GM12878 (cell line): Measurements from ENCODE around the gene CD82. TPM values are rescaled to one million over a fixed set of nuclear protein-coding genes. Genes with fewer than 3 reads are reported as not detected.

ENCODE experiments used
- ATAC-seq: fragments of 200-7000 bp; cut with Tn5 transposase; 3 replicates; pipeline ENCODE4 v1.9.1; 2020; ENCODE audit warnings: mild to moderate bottlenecking, moderate library complexity
- BruUV-seq: library from RNA; stranded (reverse); fragments of 400-500 nt; replicated peaks from 2 replicates; lab custom pipeline; 2021; lab: Mats Ljungman, UMichigan
- CTCF ChIA-PET: fragments of 300-600 bp; sonication (Branson Sonifier 250); formaldehyde crosslinking; extraction: SDS; loops from one replicate; lab custom pipeline; 2021; ENCODE audit warnings: inconsistent platforms; lab: Yijun Ruan, JAX
- POLR2A ChIA-PET: fragments of 350-600 bp; formaldehyde crosslinking; extraction: SDS; loops from one replicate; lab custom pipeline; 2021; ENCODE audit warnings: inconsistent platforms; lab: Charles Lee
- RAD21 ChIA-PET: fragments of 300-600 bp; sonication (Branson Sonifier 250); formaldehyde crosslinking; loops from one replicate; lab custom pipeline; 2023; ENCODE audit warnings: antibody characterized with exemption; ENCODE audit not compliant: unreplicated experiment; lab: Charles Lee
- SMC1A ChIA-PET: fragments of 300-600 bp; sonication (Branson Sonifier 250); formaldehyde crosslinking; loops from one replicate; lab custom pipeline; 2023; ENCODE audit not compliant: unreplicated experiment, uncharacterized antibody; lab: Charles Lee
- DNase-seq: peaks from one replicate; pipeline ENCODE4 v3.0.0-alpha.2; 2011; ENCODE audit warnings: low read depth, low spot score
- FAIRE-seq: peaks from 3 replicates; lab custom pipeline; 2011; peaks lifted over from hg19 to GRCh38; lab: Jason Lieb, UNC
- H2AFZ ChIP-seq: 2 replicates; pipeline ENCODE4 v1.6.0; 2011; ENCODE audit warnings: low read depth, low read length, control low read depth; ENCODE audit not compliant: control insufficient read depth
- H3K27ac ChIP-seq: 2 replicates; pipeline ENCODE4 v1.5.1; 2011; ENCODE audit warnings: control low read depth; ENCODE audit not compliant: control insufficient read depth, insufficient read depth
- H3K27me3 ChIP-seq, 2 experiments: replicated peaks in 1 of 2; 2 replicates each; pipeline versions ENCODE4 v1.6.0 to v1.6.1; 2011; ENCODE audit warnings: low read length in 1 of 2; ENCODE audit not compliant: control insufficient read depth in 2 of 2, insufficient read depth in 2 of 2
- H3K36me3 ChIP-seq, 2 experiments: 2 replicates each; pipeline ENCODE4 v1.5.1; 2011; ENCODE audit warnings: low read length in 1 of 2; ENCODE audit not compliant: control insufficient read depth in 2 of 2, insufficient read depth in 2 of 2
- H3K4me1 ChIP-seq: 2 replicates; pipeline ENCODE4 v1.6.1; 2011; ENCODE audit warnings: mild to moderate bottlenecking, low read length, moderate library complexity, mixed read lengths; ENCODE audit not compliant: control insufficient read depth, insufficient read depth
- H3K4me2 ChIP-seq: 2 replicates; pipeline ENCODE4 v1.6.0; 2011; ENCODE audit warnings: control low read depth; ENCODE audit not compliant: control insufficient read depth, insufficient read depth
- H3K4me3 ChIP-seq: fragments of 200-600 bp; sonication (generic); 2 replicates; pipeline ENCODE4 v1.5.1; 2016
- H3K79me2 ChIP-seq: 2 replicates; pipeline ENCODE4 v1.6.0; 2011; ENCODE audit warnings: low read length; ENCODE audit not compliant: control insufficient read depth, insufficient read depth
- H3K9ac ChIP-seq: 2 replicates; pipeline ENCODE4 v1.8.0; 2011; ENCODE audit warnings: low read length, control low read depth, mixed read lengths; ENCODE audit not compliant: control insufficient read depth, insufficient read depth
- H3K9me3 ChIP-seq: replicated peaks from 3 replicates; pipeline ENCODE4 v1.5.1; 2011; ENCODE audit warnings: mild to moderate bottlenecking, low read length; ENCODE audit not compliant: control insufficient read depth, insufficient read depth
- H4K20me1 ChIP-seq: 2 replicates; pipeline ENCODE4 v1.6.0; 2011; ENCODE audit not compliant: control insufficient read depth, insufficient read depth
- ASH2L ChIP-seq: fragments of 300-600, 200-600 bp; sonication (generic); IDR thresholded peaks from 2 replicates; pipeline ENCODE4 v1.6.1; 2017; ENCODE audit warnings: low read depth, mild to moderate bottlenecking, borderline replicate concordance
- BACH1 ChIP-seq: fragments of 450-650 bp; IDR thresholded peaks from 2 replicates; pipeline ENCODE4 v1.6.1; 2017; ENCODE audit warnings: mild to moderate bottlenecking, borderline replicate concordance
- BHLHE40 ChIP-seq, 2 experiments: fragments of 450-650 bp in 1 of 2; IDR thresholded peaks; 2 replicates each; pipeline ENCODE4 v1.6.1; 2011 to 2017; ENCODE audit warnings: low read depth in 2 of 2, borderline replicate concordance in 1 of 2, improper control_type of control experiment in 1 of 2, low read length in 1 of 2, mild to moderate bottlenecking in 1 of 2
- CBX5 ChIP-seq: sonication (generic); IDR thresholded peaks from 2 replicates; pipeline ENCODE4 v1.6.1; 2016; ENCODE audit warnings: low read depth, moderate library complexity, mild to moderate bottlenecking, inconsistent platforms
- EED ChIP-seq: sonication (generic); IDR thresholded peaks from 2 replicates; pipeline ENCODE4 v1.6.1; 2016; ENCODE audit warnings: antibody characterized with exemption, low read depth
- EZH2 ChIP-seq: IDR thresholded peaks from 2 replicates; pipeline ENCODE4 v1.6.1; 2012; ENCODE audit warnings: low read depth, mild to moderate bottlenecking, control low read depth, inconsistent platforms, low read length, borderline replicate concordance; ENCODE audit not compliant: control insufficient read depth
- HCFC1 ChIP-seq: fragments of 150-350 bp; IDR thresholded peaks from 2 replicates; pipeline ENCODE4 v1.6.1; 2014; ENCODE audit warnings: low read length
- MEF2B ChIP-seq: fragments of 450-650 bp; IDR thresholded peaks from 2 replicates; pipeline ENCODE4 v1.6.1; 2018; ENCODE audit warnings: mild to moderate bottlenecking, moderate library complexity; ENCODE audit not compliant: partially characterized antibody, poor library complexity, severe bottlenecking
- MTA2 ChIP-seq: fragments of 450-650 bp; IDR thresholded peaks from 2 replicates; pipeline ENCODE4 v1.6.1; 2016; ENCODE audit warnings: low read depth, mild to moderate bottlenecking, moderate library complexity
- NFXL1 ChIP-seq: fragments of 450-650 bp; IDR thresholded peaks from 2 replicates; pipeline ENCODE4 v1.6.1; 2017; ENCODE audit warnings: antibody characterized with exemption, mild to moderate bottlenecking, borderline replicate concordance
- NR2C2 ChIP-seq: IDR thresholded peaks from 2 replicates; pipeline ENCODE4 v1.6.1; 2011; ENCODE audit warnings: borderline replicate concordance, low read depth; ENCODE audit not compliant: control insufficient read depth, insufficient read length
- POU2F2 ChIP-seq: IDR thresholded peaks from 3 replicates; pipeline ENCODE4 v1.6.1; 2011; ENCODE audit warnings: low read depth, mild to moderate bottlenecking, low read length, borderline replicate concordance
- SMAD5 ChIP-seq: IDR thresholded peaks from 2 replicates; pipeline ENCODE4 v1.6.1; 2016; ENCODE audit warnings: antibody characterized with exemption, low read depth
- SMC3 ChIP-seq: IDR thresholded peaks from 2 replicates; pipeline ENCODE4 v1.6.1; 2011; ENCODE audit warnings: low read length, improper control_type of control experiment, borderline replicate concordance
- SREBF2 ChIP-seq: IDR thresholded peaks from 2 replicates; pipeline ENCODE4 v1.6.1; 2012; ENCODE audit warnings: mild to moderate bottlenecking, low read length
- ZNF384 ChIP-seq: IDR thresholded peaks from 2 replicates; pipeline ENCODE4 v1.6.1; 2012; ENCODE audit warnings: low read depth, mild to moderate bottlenecking, low read length, improper control_type of control experiment, borderline replicate concordance
- WGBS: methylation state at CpG from one replicate; pipeline ENCODE4 v1.1.6; 2016; ENCODE audit warnings: low lambda C conversion rate; ENCODE audit not compliant: insufficient replicate concordance, insufficient coverage; ENCODE audit errors: missing lambda C conversion rate; 5-methylcytosine and 5-hydroxymethylcytosine counted together
- in situ Hi-C: fragments of 300-500 bp; cut with MboI; formaldehyde crosslinking; loops from 9 replicates; pipeline ENCODE4 v1.14.3; 2018; ENCODE audit warnings: mixed read lengths
- intact Hi-C: fragments of 100-400 bp; cut with micrococcal nuclease; formaldehyde crosslinking; loops from one replicate; pipeline ENCODE4 v1.14.2; 2022; ENCODE audit not compliant: unreplicated experiment
- polyA plus RNA-seq, 11 experiments: library from polyadenylated mRNA; depleted of rRNA in 4 of 11; unstranded in 6 of 11; stranded (reverse) in 5 of 11; fragments of >200 nt; fragmentation: Nextera tagmentation in 4 of 11; fragmentation: Illumina TruSeq in 1 of 11; extraction: Ambion mirVana in 4 of 11; extraction: Trizol in 1 of 11; gene quantifications; 1 replicate in 1 of 11; 2 replicates in 10 of 11; pipeline versions ENCODE4 v1.2.1 to v1.2.3, GENCODE V29; 2011 to 2016; ENCODE audit warnings: inconsistent platforms in 2 of 11, missing spikeins in 2 of 11, low read depth in 1 of 11
- total RNA-seq, 4 experiments: library from RNA; depleted of rRNA in 3 of 4; stranded (reverse); fragments of >200 nt in 3 of 4; fragmentation: Illumina TruSeq in 1 of 4; extraction: Trizol in 1 of 4; gene quantifications; 2 replicates each; pipeline versions ENCODE4 v1.2.1 to v1.2.3, GENCODE V29; 2013 to 2021
- TF ChIP-seq, protein P1 (sequence below): fragments of 150-350 bp; IDR thresholded peaks from 2 replicates; pipeline ENCODE4 v1.6.1; 2016; ENCODE audit warnings: low read depth, low read length
- TF ChIP-seq, protein P2 (sequence below): IDR thresholded peaks from 2 replicates; pipeline ENCODE4 v1.6.1; 2011; ENCODE audit warnings: low read depth, low read length, improper control_type of control experiment, borderline replicate concordance

The CD82 gene
- total and polyA plus RNA-seq, 10 of the 15 experiments (the other 5 are each of a cell fraction or from before 2014, with no cell fraction given) = 5.2 to 180 (median 84.7) TPM

DNA sequence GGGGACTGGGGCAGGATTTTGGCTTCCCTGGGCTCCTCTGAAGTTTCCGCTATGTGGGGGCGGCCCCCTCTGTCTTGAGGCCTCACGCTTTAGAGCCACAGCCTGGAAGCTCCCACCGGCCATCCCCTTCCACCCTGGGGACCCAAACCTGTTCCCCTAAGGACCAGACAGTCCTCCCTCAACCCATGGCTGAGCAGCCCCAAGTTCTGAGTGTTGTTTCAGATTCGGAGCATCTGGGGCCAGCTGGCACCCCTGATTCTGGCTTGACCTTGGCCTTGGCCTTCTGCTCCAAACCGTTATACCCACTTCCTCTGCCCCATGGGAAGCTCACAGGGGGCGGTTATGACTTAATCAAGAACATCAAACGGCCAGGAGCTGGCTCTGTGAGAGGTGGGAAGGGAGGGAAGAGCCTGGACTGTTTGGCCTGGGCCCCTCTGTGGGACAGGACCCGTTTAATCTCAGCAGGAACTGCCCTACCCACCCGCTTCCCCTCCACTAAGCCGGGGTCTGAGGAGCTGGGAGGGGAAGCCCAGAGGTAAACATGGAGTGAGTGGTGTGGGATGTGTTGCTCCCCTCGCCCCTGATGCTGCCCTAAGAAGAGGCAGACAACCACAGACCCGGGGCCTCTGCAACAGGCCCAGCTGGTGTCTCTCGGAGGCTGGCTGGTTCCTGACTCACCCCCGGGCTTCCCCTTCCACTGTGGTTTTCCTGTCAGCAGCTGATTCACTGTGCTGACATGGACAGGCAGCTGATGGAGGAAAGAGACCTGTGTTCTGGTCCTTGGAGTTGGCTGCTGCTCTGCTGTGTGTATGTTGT lies 3.4 kb downstream of the CD82 start:
- Histone ChIP-seq H3K9me3 (no peaks in the 10 kb centered on the region), H3K27me3 (no peaks in the 10 kb centered on the region), H3K27ac (peak overlapping the region; percentile 83), H3K36me3 (peaks cover 3% of the 10 kb centered on the region in 2 experiments), H3K9ac (peak overlapping the region; percentile 86), H3K4me1 (peaks cover 48% of the 10 kb centered on the region), H2AFZ (no peak overlapping the region; the same call in 1 of the 2 replicates), H3K4me3 (peak overlapping the region; percentile 89), H4K20me1 (no peaks in the 10 kb centered on the region), H3K79me2 (peaks cover 84% of the 10 kb centered on the region), H3K4me2 (peak overlapping the region; percentile 88)
- RAD21 ChIA-PET = interaction anchor here (1.0 to 7.3 kb wide), 9 partner anchors 8 to 48 kb away, joined by 3 to 84 read pairs (median 17); no protein-coding TSS in a partner anchor
- POLR2A ChIA-PET = interaction anchor here (1.1 to 23.1 kb wide), 5 partner anchors 9 to 53 kb away, joined by 4 to 434 read pairs (median 23); no protein-coding TSS in a partner anchor
- intact Hi-C loops (loop anchor here (1.0 to 10.0 kb wide), 4 partner anchors 28 to 884 kb away; partner anchors contain the start of gene HSD17B12), in situ Hi-C loops (loop anchor here (5.0 kb wide), 1 partner anchor 38 kb away; no protein-coding TSS in a partner anchor)
- ATAC-seq (peak; percentile 52), DNase-seq (peak; percentile 63), FAIRE-seq (peak; percentile 76)
- under 1% methylated on average over 15 of the region's 15 CpGs for WGBS
- SMC1A ChIA-PET = interaction anchor here (0.9 to 8.2 kb wide), 10 partner anchors 9 to 57 kb away, joined by 3 to 114 read pairs (median 5); no protein-coding TSS in a partner anchor
- CTCF ChIA-PET = interaction anchor here (0.8 to 11.7 kb wide), 13 partner anchors 9 to 475 kb away, joined by 3 to 109 read pairs (median 5); no protein-coding TSS in a partner anchor
- TSS peak; percentile 84 for BruUV-seq
- TF ChIP-seq BACH1 (no peak), CBX5 (peak; percentile 40; the same call in 1 of the 2 replicates), ASH2L (no peak), NR2C2 (no peak), POU2F2 (peak; percentile 48; the same call in 1 of the 3 replicates), MTA2 (no peak), NFXL1 (no peak), SREBF2 (no peak), HCFC1 (no peak), EZH2 (no peak), MEF2B (peak; percentile 94), EED (peak; percentile 95), ZNF384 (no peak), SMAD5 (no peak), BHLHE40 (IDR thresholded peaks at IDR 0.05; ENCODE audit: borderline replicate concordance in 1 of 2, low read depth in 2 of 2, low read length in 1 of 2) (peak; percentile 52 to 54; a peak in 2 of 4 replicates), SMC3 (no peak)
- TF ChIP-seq, protein P1, sequence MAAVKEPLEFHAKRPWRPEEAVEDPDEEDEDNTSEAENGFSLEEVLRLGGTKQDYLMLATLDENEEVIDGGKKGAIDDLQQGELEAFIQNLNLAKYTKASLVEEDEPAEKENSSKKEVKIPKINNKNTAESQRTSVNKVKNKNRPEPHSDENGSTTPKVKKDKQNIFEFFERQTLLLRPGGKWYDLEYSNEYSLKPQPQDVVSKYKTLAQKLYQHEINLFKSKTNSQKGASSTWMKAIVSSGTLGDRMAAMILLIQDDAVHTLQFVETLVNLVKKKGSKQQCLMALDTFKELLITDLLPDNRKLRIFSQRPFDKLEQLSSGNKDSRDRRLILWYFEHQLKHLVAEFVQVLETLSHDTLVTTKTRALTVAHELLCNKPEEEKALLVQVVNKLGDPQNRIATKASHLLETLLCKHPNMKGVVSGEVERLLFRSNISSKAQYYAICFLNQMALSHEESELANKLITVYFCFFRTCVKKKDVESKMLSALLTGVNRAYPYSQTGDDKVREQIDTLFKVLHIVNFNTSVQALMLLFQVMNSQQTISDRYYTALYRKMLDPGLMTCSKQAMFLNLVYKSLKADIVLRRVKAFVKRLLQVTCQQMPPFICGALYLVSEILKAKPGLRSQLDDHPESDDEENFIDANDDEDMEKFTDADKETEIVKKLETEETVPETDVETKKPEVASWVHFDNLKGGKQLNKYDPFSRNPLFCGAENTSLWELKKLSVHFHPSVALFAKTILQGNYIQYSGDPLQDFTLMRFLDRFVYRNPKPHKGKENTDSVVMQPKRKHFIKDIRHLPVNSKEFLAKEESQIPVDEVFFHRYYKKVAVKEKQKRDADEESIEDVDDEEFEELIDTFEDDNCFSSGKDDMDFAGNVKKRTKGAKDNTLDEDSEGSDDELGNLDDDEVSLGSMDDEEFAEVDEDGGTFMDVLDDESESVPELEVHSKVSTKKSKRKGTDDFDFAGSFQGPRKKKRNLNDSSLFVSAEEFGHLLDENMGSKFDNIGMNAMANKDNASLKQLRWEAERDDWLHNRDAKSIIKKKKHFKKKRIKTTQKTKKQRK = no peak
- TF ChIP-seq, protein P2, sequence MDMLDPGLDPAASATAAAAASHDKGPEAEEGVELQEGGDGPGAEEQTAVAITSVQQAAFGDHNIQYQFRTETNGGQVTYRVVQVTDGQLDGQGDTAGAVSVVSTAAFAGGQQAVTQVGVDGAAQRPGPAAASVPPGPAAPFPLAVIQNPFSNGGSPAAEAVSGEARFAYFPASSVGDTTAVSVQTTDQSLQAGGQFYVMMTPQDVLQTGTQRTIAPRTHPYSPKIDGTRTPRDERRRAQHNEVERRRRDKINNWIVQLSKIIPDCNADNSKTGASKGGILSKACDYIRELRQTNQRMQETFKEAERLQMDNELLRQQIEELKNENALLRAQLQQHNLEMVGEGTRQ = no peak
